ENCODE data around the gene OR10G8.

Gene OR10G8

DNA sequence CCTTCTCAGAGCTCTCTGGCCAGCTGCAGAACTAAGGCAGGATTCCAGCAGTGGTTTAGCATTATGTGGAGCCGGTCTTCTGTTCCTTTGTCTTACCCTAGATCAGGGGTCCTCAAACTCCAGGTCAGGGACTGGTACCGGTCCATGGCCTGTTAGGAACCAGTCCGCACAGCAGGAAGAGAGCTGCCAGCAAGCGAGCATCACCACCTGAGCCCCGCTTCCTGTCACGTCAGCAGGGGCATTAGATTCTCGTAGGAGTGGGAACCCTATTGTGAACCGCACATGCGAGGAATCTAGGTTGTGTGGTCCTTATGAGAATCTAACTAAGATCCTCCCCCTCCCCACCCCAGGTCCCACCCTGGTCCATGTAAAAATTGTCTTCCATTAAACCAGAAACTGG is 13.0 kb downstream of the OR10G8 start:
- DNase-seq (ENCODE audit: low read depth), result no peak
- TF ChIP-seq, protein P1, sequence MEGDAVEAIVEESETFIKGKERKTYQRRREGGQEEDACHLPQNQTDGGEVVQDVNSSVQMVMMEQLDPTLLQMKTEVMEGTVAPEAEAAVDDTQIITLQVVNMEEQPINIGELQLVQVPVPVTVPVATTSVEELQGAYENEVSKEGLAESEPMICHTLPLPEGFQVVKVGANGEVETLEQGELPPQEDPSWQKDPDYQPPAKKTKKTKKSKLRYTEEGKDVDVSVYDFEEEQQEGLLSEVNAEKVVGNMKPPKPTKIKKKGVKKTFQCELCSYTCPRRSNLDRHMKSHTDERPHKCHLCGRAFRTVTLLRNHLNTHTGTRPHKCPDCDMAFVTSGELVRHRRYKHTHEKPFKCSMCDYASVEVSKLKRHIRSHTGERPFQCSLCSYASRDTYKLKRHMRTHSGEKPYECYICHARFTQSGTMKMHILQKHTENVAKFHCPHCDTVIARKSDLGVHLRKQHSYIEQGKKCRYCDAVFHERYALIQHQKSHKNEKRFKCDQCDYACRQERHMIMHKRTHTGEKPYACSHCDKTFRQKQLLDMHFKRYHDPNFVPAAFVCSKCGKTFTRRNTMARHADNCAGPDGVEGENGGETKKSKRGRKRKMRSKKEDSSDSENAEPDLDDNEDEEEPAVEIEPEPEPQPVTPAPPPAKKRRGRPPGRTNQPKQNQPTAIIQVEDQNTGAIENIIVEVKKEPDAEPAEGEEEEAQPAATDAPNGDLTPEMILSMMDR (IDR thresholded peaks at IDR 0.05; ENCODE audit: low read length, missing control alignments), result no peak
- H3K4me3 ChIP-seq (replicated peaks; ENCODE audit: low read depth, low read length), result no peak overlapping the region

DNA sequence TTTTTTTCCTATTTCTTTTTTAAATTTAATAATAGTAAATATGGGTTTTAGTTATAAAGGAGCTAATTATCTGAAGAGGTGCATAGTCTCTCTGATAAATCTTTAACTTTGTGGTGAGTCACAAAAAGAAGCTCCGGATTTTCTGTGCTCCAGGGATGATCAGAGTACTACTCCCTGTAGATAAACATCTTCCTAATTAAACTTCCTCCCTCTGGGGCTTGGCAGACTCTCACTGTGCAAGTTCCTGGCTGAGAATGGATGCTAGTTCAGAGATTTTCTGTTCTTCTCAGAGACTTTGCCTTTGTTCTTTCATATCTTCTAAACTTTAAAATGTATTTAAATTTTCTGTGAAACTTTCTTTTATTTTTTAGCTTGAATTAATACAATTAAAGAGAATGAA is 14.7 kb downstream of the OR10G8 start, which contains the start of gene OR10G7:
OR10G7 (minus strand) TSS at position 72 of the 400 bp plus-strand sequence. CDS start 2,324 bp downstream, outside the sequence.
- no peak within 1 kb of the TSS for H3K4me3 ChIP-seq (replicated peaks; ENCODE audit: low read depth, low read length)
- no peak for DNase-seq (ENCODE audit: low read depth)
- TF ChIP-seq, protein P1 (IDR thresholded peaks at IDR 0.05; ENCODE audit: low read length, missing control alignments), result no peak

DNA sequence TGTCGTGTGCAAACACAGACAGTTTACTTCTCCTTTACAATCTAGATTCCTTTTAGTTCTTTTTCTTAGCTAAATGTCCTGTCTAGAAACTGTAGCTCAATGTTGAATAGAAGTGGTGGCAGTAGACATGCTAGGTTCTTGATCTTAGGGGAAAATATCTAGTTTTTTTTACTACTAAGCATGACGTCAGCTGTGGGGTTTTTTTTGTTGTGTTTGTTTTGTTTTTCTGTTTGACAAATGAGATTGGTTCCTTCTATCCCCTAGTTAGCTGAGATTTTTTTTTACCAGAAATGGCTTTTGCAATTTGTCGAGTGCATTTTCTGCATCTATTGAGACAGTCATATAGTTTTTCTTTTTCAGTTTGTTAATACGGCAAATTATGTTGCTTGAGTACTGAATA is 16.8 kb downstream of the OR10G8 start:
- DNase-seq (ENCODE audit: low read depth), result no peak
- H3K4me3 ChIP-seq (replicated peaks; ENCODE audit: low read depth, low read length), result no peak overlapping the region
- TF ChIP-seq, protein P1 (IDR thresholded peaks at IDR 0.05; ENCODE audit: low read length, missing control alignments), result no peak

DNA sequence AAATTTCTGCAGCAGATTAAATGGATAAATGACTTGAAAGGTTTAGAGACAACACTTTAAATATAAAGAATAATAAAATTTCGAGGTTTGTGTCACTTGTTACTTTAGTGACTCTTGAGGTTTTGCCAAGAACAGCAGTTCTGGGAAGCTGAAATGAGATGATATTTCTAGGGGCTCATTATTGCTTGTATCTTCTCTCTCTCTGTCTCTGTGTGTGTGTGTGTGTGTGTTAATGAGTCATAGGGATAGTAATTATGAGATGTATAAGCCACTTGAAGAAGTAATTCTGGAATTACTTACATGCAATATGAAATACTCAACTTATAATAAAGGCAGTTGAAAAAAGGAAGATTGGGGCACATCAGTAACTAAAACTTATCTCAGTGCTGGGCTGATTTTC is 24.1 kb downstream of the OR10G8 start:
- DNase-seq (ENCODE audit: low read depth), result no peak
- TF ChIP-seq, protein P1 (IDR thresholded peaks at IDR 0.05; ENCODE audit: low read length, missing control alignments), result no peak
- H3K4me3 ChIP-seq (replicated peaks; ENCODE audit: low read depth, low read length), result no peak overlapping the region

DNA sequence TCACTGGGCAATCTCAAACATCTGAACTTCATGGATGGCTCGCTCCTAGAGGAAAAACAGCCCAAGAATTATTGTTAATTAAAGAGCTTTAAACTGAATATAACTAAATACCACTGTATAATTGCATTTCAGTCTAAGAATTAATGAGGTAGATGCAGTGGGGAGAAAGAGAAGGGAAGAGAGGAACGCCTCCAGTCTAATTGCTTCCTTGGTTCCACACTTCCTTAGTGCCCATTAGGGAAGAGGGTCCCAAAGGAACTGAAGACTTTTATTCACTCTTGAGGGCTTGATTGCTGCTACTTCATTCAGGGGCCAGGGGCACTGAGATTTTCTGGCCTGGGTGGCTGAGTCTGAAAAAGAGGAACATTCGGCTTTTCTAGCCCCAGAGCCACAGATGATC is 26.4 kb downstream of the OR10G8 start:
- DNase-seq (ENCODE audit: low read depth), result no peak
- TF ChIP-seq, protein P1 (IDR thresholded peaks at IDR 0.05; ENCODE audit: low read length, missing control alignments), result no peak

DNA sequence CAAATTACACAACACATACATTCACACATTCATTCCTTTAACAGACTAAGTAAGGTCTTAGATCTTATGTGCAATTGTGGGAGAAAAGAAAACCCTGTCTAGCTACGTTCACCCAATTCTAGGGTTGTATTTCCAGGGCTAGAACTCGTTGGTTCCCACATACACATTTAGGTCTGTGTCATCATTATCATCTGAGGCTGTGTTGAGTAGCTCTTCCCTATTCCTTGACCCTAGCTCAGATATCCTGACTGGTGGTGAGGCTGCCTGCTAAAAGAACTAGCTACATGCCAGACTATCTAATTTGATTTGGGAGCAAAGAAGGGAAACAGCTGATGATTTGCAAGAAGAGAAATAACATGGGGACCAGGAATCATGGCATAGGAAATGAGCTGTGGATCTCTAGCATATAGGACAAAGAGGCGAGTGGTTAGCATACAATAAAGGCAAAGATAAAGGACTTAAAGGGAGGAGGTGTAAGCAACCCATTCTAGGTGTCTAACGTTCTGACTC is 42.1 kb downstream of the OR10G8 start:
- DNase-seq (ENCODE audit: low read depth), result no peak
- no peak overlapping the region for H3K4me3 ChIP-seq (replicated peaks; ENCODE audit: low read depth, low read length)
- TF ChIP-seq, protein P1 (IDR thresholded peaks at IDR 0.05; ENCODE audit: low read length, missing control alignments), result no peak

More for the DNA sequence above, 26.4 kb downstream of the OR10G8 start:
- H3K4me3 ChIP-seq (replicated peaks; ENCODE audit: low read depth, low read length), result no peak overlapping the region

Data from fibroblast of pulmonary artery (primary cell).